Testis (tissue), 2 donors: ENCODE measurements around the gene ASB2.

ENCODE experiments used
- POLR2A ChIP-seq: fragments of 450-650 bp; IDR thresholded peaks from one replicate; pipeline ENCODE4 v1.6.1; 2017; ENCODE audit warnings: antibody characterized with exemption, mild to moderate bottlenecking, moderate library complexity
- TF ChIP-seq, protein P1 (sequence below), 3 experiments: fragments of 450-650 bp in 2 of 3; fragments of 200-600 bp in 1 of 3; sonication (generic) in 1 of 3; IDR thresholded peaks; one replicate each; pipeline ENCODE4 v1.5.1; 2016 to 2019; ENCODE audit warnings: antibody characterized with exemption in 3 of 3, mild to moderate bottlenecking in 2 of 3, moderate library complexity in 1 of 3

DNA sequence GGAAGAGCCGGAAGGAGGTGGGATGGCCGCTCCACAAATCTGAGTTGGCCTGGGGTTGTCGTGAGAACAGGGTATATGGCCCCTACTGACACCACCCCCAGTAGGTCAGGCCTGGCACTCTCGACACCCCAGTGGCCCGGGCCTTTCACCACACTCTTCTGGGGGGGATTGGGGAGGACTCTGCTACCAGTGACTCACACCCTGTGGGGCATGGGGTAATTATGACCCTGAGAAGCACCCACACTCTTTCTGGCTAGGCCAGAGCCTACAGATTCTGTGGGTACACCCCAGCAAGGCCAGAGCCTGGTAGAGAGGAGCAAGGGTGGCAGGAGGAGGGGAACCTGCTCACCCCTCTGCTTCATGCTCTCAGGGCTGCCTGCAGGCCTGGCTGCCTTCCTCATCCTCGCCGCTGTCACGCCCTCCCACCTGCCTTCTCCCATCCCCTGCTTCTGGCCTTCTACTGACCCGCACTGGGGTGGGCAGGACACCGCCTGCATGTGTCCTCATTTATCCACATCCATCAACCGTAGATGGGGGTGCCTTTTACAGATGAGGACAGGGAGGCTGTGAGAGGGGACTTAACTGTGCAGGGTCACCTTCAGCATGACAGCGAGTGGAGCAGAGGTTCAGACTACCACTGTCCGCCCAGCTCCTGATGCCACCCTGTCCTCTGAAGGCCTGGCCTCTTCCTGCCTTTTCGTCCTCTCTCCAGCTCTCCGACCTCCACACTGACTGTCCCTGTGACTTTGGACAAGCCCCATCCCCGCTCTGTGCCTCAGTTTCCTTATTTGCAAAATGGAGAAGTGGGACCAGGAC lies 18.4 kb downstream of the ASB2 start:
- TF ChIP-seq POLR2A, result no peak
- TF ChIP-seq, protein P1, sequence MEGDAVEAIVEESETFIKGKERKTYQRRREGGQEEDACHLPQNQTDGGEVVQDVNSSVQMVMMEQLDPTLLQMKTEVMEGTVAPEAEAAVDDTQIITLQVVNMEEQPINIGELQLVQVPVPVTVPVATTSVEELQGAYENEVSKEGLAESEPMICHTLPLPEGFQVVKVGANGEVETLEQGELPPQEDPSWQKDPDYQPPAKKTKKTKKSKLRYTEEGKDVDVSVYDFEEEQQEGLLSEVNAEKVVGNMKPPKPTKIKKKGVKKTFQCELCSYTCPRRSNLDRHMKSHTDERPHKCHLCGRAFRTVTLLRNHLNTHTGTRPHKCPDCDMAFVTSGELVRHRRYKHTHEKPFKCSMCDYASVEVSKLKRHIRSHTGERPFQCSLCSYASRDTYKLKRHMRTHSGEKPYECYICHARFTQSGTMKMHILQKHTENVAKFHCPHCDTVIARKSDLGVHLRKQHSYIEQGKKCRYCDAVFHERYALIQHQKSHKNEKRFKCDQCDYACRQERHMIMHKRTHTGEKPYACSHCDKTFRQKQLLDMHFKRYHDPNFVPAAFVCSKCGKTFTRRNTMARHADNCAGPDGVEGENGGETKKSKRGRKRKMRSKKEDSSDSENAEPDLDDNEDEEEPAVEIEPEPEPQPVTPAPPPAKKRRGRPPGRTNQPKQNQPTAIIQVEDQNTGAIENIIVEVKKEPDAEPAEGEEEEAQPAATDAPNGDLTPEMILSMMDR (IDR thresholded peaks at IDR 0.05), result no peak
